Measurements from ENCODE around the gene SARDH. TPM values are rescaled to one million over a fixed set of nuclear protein-coding genes. Genes with fewer than 3 reads are reported as not detected.
"Not testable (repeated sequence)": the region's sequence is repeated elsewhere in the genome, so short reads cannot be mapped to it uniquely, and the experiment has no call there.

SARDH gene
- polyA plus RNA-seq, 1 donor: 5.4 TPM

DNA sequence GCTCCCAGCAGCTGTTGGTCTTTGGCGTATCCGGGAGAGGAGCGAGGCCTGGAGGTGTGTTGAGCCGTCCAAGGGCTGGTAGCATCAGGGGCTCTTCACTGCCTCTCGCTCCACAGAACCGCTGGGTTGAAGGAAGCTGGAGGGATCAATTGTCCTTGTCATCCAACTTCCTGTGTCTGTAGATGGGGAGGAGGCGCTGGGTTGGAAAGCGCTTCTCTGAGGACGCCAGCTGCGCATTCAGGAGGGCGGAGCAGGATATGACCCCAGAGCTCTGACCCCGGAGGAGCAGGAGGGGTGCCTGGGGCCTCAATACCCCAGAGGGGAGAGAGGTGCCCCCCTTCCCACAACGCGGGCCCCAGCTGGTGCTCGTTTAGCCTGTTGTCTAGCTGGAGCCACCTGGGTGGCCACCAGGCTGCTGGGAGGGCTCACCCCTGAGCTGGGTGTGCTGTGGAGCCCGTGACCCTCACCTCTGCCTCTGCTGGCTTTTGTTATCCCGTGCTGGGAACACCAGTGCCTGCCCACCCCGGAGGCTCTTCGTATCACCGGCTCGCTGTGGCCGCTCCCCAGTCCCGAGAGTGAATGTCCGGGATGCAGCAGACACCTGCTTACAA, 104.0 kb downstream of the SARDH start:
- no peak for DNase-seq (ENCODE audit: low read depth)

DNA sequence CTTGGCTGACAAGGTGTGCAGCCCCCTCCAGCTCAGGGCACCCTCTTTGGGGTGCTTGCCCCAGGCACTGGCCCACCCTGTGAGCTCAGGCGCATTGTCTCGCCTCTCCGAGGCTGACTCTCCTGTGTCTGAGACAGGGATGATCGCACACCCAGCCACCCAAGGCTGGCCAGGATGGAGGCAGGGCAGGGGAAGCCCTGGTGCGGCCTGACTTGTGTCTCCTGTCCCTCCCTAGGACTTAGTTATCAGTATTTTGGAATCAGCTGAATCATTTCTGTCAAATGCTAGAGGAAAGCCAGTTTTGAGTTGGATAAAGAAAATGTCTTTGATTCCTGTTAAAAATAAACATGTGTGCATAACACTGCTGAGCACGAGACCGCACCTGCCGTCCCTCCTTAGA, 104.5 kb downstream of the SARDH start:
- DNase-seq (ENCODE audit: low read depth): no peak

DNA sequence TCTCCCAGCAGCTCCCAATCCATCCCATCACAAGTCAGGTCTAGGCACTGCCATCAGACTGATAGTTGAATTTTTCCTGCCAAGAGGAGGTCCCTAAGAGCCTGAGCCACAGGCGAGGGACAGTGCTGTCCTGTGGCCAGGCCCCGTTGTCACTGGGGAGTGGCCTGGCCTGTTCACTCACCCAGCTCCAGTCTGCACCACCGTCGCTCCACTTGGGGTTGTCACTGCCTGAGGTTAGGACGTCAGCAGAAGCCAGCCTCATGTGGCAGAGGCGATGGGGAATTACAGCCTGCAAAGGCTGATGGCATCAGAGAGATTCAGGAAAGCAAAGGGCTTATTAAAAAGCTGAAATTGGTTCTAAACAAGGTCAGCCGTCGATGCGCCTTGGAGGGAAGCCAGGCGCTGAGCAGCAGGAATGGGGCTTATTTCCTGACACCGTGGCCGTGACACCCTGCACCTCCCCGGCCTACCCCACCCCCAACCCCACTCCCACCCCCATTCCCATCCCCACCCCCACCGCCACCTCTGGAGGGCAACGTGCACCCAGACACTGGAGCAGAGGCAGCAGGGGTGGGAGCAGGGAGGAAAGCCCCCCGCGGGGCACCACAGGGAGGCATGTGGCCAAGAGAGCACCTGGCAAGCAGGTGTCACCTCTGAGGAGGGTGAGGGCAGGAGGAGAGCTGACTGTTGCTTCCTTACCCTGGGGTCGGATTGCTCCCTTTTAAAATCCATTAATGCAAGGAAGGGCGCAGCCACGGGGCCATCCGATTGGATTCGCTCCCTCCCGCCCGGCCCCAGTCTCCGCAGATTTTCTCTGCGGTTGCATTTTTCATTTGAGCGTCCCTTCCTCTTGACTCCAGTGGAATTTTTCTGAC, 105.1 kb downstream of the SARDH start:
- no peak for DNase-seq (ENCODE audit: low read depth)

DNA sequence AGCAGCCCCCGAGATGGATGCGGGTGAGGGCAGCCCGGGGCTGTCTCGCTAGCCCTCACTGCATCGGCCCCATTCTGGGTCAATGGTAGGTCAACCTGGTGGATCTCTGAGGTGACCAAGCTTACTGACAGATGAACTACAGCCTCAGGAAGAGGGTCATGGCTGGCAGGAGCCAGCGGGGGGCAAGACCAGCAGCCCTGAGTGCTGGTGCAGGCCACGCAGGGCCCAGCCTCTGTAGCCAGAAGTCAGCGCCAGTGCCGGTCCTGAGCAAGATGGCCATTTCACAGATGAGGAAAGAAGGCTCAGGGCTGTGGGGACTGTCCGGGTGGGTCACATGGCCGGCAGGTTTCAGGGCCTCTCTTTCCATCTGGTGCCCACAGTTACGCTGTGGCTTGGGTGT, 107.0 kb downstream of the SARDH start:
- DNase-seq (ENCODE audit: low read depth): no peak

DNA sequence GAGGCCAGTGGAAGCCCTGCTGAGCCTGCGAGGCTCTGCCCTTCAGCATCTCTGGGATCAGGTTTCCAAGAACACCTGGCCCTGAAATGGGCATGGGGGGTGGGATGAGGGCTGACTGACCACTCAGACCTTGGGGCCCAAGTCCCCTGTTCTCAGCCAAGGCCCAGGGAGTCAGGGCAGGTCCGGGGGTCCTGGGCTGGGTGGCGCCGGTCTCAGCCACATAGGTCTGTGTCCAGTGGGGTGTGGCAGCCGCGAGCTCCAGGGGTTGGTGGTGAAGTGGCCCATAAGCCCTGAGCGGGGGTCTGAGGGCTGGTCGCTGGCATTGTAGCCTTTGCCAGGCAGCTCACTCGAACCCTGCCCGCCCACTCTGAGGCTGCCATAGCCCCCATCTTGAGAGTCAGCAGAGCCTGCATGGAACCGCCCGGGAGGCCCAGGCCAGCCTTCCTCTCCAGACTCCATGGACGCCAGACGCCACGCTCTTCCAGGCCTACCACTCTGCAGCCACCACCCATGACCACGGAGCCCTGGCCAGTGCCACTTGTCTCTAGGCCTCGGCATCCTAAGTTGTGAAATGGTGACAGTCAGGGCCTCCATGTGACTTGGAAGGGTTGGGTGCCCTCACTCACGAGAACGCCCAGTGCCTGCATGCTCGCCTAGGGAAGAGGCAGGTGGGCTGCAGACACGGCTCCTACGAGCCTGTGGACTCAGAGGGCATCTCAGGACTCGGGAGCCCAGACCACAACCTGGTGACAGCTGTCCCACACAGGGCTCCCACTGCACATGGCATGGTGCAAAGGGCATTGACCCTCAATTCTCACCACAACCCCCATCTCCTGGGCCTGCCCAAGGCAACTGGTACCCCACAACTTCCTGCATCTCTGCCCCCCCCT, 108.7 kb downstream of the SARDH start:
- DNase-seq (ENCODE audit: low read depth): no peak

DNA sequence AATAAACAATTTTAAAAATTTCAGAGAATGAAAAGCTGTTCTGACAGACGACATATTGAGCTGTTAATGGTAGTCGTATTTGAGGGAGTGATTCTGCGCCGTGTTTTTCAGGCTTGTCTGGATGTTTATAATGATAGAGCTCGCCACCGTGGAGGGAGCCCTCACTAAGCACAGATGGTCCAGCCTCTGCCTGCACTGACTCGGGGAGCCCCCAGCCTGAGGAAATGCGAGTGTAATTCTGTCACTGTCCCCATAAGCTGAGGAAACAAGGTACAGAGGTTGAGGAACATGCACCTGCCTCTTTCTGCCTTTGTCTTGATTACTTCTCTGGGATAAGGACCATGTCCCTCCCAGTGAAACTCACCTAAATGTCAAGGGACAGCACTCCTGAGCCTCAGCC, 109.4 kb downstream of the SARDH start:
- no peak for DNase-seq (ENCODE audit: low read depth)

DNA sequence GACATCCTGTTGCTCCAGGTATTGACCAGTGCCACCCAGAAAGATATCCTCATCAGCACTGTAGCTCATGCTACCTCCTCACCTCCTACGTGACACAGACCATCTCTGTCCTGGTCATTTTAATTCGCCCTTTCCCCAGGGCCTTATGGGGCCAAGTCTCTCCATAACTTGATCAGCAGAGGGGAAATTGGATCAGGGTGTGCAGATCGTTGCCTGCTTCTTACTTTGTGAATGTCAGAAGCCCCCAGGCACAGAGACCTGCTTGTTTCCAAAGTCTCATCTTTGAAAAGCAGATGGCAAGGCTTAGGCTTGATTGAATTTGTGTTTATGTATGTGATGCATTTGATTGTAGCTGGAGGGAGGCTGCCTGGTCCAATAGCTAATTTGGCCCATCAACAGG, 110.8 kb downstream of the SARDH start:
- no peak for DNase-seq (ENCODE audit: low read depth)

DNA sequence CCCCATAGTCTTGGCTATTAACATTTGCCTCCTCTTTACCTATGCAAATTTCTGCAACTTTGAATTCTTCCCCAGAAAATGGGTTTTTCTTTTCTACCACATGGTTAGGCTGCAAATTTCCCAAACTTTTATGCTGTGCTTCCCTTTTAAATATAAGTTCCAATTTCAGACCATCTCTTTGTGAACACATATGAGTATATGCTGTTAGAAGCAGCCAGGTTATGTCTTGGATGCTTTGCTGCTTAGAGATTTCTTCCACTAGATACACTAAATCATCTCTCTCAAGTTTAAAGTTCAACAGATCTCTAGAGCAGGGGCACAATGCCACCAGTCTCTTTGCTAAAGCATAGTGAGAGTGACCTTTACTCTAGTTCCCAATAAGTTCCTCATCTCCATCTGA, 112.1 kb downstream of the SARDH start:
- not testable (repeated sequence) for DNase-seq (ENCODE audit: low read depth)

DNA sequence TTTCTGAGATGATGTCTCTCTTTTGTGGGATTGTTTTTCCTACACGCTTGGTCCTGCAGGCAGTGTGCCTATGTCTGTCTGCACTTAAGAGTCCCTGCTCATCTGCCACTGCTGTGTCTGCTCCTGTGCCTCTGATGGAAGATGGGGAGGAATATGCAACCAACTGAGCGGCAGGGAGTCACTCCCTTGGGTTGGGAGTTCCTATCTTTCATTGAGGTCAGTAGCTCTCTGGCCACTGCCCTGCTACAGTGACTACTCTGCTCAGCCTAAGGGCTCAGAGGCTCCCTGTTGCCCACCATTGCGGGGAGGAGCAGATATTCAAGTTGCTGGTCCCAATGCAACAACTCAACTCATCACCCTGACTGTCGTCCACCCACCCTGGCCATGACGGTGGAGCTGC, 115.6 kb downstream of the SARDH start:
- no peak for DNase-seq (ENCODE audit: low read depth)

DNA sequence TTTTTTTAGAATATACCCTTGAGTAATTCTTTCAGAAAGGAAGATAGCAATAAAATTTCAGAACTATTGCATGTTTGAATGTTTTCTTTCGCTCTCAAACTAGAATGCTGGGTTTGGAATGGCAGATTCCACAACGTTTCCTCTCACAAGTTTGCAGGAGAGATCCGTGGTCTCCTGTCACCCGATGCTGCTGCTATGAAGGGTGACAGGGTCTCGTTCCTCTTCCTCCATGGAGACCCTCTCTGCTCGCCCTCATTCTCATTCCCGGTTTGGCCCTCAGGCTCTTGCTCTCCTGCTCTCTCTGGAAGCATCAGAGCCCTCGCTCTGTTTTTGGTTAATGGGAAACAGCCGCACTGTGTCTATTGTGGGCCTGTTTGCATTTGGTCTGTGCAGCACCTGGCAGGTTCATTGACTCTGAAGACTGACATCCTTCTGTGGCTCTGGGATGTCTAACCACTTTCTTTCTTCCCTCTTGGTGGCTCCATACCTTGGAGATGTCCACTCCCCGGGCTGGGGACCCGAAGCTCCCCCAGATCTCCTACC, 116.4 kb downstream of the SARDH start:
- DNase-seq (ENCODE audit: low read depth): no peak

DNA sequence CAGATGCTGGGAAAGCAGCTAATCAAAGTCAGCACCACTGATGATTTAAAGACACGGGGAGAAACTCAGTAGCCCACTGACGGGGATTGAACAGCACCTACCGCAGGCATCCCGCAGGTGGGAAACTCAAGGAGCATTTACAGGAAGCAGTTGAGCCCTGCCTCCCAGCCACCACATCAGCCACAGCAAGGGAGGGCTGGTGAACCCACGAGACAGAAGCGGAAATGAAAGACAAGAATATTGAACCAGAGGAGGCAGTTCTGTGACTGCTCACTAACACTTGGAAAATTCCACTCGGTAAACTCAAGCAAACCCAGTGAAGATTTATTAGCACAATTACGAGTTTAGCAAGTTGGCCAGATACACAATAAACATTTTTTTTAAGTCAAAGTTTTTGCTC, 118.4 kb downstream of the SARDH start:
- no peak for DNase-seq (ENCODE audit: low read depth)

DNA sequence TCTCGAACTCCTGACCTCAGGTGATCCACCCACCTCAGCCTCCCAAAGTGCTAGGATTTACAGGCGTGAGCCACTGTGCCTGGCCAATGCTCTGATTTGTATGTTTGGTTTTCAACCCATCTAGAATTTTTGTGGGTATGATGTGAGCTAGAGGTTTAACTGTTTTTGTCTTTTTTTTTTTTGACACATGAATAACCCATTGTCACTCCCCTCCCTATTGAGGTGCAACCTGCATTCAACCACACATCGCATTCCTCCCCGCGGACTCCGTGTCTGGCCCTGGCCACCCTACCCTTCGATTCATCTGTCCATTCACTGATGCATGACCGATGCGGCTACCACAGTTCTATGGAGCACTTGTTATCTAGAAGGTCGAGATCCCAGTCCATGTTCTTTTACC, 119.4 kb downstream of the SARDH start:
- no peak for DNase-seq (ENCODE audit: low read depth)

DNA sequence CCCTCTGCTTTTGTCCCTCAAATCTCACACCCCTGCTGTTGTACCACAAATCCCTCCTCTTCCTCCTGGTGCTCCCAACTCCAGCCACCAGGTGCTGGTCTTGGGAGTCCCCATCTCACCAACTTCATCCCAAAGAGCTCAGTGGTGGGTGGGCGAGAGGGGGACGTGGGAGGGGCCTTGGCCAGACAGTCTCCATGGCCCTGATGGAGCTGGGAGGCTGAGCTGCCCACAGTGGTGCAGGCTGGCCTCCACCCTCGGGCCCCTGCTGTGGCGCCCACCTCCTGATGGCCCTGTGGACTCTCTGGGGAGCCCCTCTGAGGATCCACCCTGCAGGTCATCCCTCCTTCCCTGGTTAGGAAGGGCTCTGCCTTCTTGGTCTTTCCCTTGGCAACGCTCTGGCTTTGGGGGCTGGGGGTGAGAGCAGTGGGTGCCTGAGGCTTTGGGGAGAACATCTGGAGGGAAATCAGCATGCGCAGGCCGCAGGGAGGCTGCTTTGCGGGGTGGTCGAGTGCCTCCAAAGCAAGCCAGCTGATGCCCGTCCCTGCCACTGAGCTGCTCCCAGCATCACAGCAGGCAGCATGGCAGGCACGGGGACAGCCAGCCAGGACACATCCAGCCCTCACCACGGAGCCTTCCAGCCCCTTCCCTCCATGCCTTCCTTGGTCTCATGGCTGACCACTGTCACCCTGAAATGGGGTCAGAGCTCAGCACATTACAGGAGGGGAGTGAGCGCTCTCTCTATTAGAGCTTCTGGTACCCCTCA, 121.3 kb downstream of the SARDH start:
- no peak for DNase-seq (ENCODE audit: low read depth)

DNA sequence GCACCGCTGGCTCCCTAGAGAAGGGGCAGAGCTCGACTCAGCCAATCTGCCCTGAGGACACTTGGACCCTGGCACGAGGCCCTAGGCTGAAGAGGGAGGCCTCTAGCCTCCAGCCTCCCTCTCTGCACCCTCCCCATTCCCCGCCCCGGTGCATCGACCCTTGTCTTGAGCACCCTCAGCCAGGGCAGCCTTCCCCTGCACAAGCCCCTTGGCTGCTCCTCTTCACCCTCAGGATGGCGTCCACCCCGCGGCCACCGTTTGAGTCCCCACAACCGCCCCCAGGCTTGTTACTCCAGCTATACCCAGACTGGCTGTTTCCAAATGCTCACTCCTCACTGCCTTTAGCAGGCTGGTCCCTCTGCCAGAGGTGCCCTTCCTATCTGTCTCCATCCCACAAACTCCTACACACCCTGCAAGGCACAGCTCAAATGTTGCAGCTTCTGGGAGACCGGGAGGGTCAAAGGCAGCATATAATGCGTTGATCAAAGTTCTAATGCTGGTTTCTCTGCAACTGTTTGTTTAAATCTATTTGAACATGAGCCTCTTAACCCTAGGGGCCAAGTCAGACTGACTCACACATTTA, 122.5 kb downstream of the SARDH start:
- DNase-seq (ENCODE audit: low read depth): no peak

DNA sequence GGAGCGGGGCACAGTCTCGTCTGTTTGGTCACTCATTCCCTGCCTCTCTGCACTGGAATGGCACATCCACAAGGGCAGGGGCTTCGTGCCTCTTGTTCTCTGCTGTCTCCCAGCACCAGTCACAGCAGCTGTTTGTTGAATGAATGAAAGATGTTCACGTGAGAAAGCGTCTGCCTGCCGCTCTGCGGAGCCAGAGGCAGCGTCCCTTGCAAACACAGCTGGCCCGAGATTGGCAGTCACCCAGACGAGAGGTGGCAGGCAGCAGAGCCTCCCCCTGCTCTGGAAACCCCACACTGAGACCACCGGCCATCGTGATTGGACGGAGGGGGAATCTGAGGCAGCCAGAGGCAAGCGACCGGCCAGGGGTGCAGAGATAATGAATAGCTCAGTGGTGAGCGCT, 123.0 kb downstream of the SARDH start:
- no peak for DNase-seq (ENCODE audit: low read depth)

DNA sequence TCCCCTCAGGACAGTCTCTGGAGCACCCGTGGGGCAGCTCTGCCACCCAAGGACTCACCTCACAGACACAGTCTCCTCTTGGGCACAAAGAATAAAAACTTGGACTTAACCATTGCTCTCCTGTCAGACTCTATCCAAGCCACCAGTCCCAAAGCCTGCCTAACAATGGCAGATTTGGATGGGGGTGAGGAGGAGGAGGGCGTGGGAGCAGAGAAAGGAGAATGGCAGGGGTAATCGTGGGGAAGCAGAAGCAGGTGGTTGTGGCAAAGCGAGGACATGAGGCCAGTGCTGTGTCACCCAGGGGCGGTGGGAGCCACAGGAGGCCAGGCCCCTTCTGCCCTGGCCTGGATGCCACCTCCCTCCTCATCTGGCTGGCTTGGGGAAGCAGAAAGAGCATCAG, 123.5 kb downstream of the SARDH start:
- DNase-seq (ENCODE audit: low read depth): no peak

DNA sequence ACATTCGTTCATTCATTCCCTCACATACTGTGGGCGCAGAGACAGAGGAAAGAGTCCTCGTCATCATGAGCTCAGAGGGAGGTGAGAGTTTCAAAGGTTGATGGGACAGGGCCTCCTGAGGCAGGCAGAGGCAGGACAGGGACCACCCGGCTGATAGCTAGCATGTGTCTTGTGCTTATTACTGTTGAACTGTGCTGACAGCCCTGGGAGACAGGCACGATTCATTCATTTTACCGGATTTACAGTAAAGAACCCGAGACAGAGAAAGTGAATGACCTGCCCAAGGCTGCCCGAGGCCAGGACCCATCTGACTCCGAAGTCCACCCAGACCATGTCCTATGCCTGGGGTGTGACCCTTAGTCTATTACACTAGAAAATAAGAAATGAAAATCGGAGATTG, 124.1 kb downstream of the SARDH start:
- DNase-seq (ENCODE audit: low read depth): no peak

All from forelimb muscle (tissue), 1 donor.